Gastroesophageal sphincter (tissue), 4 donors: ENCODE results near the gene CHST8. TPM values are rescaled to one million over a fixed set of nuclear protein-coding genes. Genes with fewer than 3 reads are reported as not detected.

Experiments used
- ATAC-seq: fragments of 150-250 bp; one replicate; pipeline ENCODE4 v1.9.1; 2016; ENCODE audit warnings: mild to moderate bottlenecking, moderate library complexity
- H3K27ac ChIP-seq, 4 donors: fragments of 200-600 bp; sonication (generic) in 3 of 4; 1 replicate in 3 of 4; 2 replicates in 1 of 4; pipeline ENCODE4 v1.5.1; 2016 to 2019
- H3K27me3 ChIP-seq: fragments of 200-600 bp; sonication (generic); one replicate; pipeline ENCODE4 v1.5.1; 2019
- H3K36me3 ChIP-seq, 2 donors: fragments of 200-600 bp; sonication (generic); one replicate each; pipeline ENCODE4 v1.5.1; 2019; ENCODE audit warnings: control low read depth in 1 of 2
- H3K4me1 ChIP-seq, 3 donors: fragments of 200-600 bp; sonication (generic); 1 replicate in 2 of 3; 2 replicates in 1 of 3; pipeline ENCODE4 v1.5.1; 2016 to 2019; ENCODE audit warnings: control low read depth in 2 of 3
- H3K4me3 ChIP-seq, 2 donors: fragments of 200-600 bp; sonication (generic); one replicate each; pipeline ENCODE4 v1.5.1; 2019; ENCODE audit warnings: mild to moderate bottlenecking in 1 of 2, moderate library complexity in 1 of 2
- H3K9me3 ChIP-seq, 3 donors: fragments of 200-600 bp; sonication (generic); one replicate each; pipeline ENCODE4 v1.5.1; 2017 to 2019; ENCODE audit warnings: control low read depth in 2 of 3
- CTCF ChIP-seq, 4 experiments: fragments of 200-600 bp in 2 of 4; fragments of 450-650 bp in 2 of 4; sonication (generic) in 1 of 4; IDR thresholded peaks; one replicate each; pipeline ENCODE4 v1.5.1; 2017 to 2019; ENCODE audit warnings: antibody characterized with exemption in 4 of 4, mild to moderate bottlenecking in 2 of 4, moderate library complexity in 2 of 4
- EP300 ChIP-seq: sonication (generic); formaldehyde crosslinking; IDR thresholded peaks from one replicate; pipeline ENCODE4 v1.6.1; 2017; ENCODE audit warnings: antibody characterized with exemption, mild to moderate bottlenecking
- POLR2A ChIP-seq, 2 donors: fragments of 450-650 bp; IDR thresholded peaks; one replicate each; pipeline ENCODE4 v1.6.1; 2017; ENCODE audit warnings: antibody characterized with exemption in 2 of 2, mild to moderate bottlenecking in 2 of 2, moderate library complexity in 1 of 2
- POLR2AphosphoS5 ChIP-seq: sonication (generic); formaldehyde crosslinking; IDR thresholded peaks from one replicate; pipeline ENCODE4 v1.6.1; 2017; ENCODE audit warnings: antibody characterized with exemption
- WGBS, 2 donors: methylation state at CpG; one replicate each; pipeline ENCODE4 v1.1.5; 2018; ENCODE audit warnings: low coverage in 1 of 2; 5-methylcytosine and 5-hydroxymethylcytosine counted together
- total RNA-seq, 4 donors: library from RNA; depleted of rRNA; stranded (reverse); fragments of >200 nt; gene quantifications; one replicate each; pipeline ENCODE4 v1.1.0, GENCODE V29; 2016

CHST8 gene
- total RNA-seq, 4 donors from 2014 or later = 0.16 to 0.66 (median 0.54) TPM; not detected in 1

DNA sequence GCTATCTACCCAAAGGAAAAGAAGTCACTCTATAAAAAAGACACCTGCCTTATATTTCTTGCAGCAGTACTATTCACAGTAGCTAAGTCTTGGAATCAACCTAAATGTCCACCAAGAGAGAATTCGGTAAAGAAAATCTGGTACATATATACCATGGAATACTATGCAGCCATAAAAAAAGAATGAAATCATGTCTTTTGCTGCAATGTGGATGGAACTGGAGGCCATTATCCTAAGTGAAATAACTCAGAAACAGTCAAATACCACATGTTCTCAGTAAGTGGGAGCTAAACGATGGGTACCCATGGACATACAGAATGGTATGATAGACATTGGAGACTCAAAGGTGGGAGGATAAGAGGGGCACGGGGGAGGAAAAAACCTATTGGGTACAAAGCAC is 92.4 kb downstream of the CHST8 start:
- H3K4me1 ChIP-seq = no peaks in the 10 kb centered on the region
- H3K27ac ChIP-seq = no peak overlapping the region
- H3K36me3 ChIP-seq = no peaks in the 10 kb centered on the region
- TF ChIP-seq CTCF (IDR thresholded peaks at IDR 0.05) (no peak), POLR2A (IDR thresholded peaks at IDR 0.05) (no peak), POLR2AphosphoS5 (no peak), EP300 (no peak)
- no peak for ATAC-seq
- no peak overlapping the region for H3K4me3 ChIP-seq
- H3K9me3 ChIP-seq = peaks cover 0 to 42% (median 0%) of the 10 kb centered on the region in 3 donors
- peaks cover 29% of the 10 kb centered on the region for H3K27me3 ChIP-seq
- 88 to 96% methylated on average over 3 of the region's 3 CpGs for WGBS, 2 donors

DNA sequence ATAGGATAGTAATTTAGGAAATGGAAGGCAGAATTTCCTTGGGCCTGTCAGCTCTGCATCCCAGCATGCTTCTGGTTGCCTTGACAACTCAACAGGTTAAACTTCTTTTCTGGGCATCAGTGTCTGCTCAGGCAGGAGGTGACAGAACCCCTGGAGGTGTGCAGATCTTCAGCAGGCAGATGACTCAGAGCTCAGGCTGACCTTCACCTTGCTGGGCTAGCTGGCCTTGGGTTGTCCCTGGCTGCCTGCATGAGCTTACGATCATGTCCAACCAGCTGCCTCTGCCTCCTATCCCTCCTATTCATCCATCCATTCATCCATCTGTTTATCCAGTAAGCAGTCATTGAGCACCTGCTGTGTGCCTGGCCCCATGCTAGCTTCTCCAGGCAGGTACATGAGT is 93.7 kb downstream of the CHST8 start:
- TF ChIP-seq CTCF (IDR thresholded peaks at IDR 0.05) (no peak), POLR2AphosphoS5 (no peak), POLR2A (IDR thresholded peaks at IDR 0.05) (no peak), EP300 (no peak)
- Histone ChIP-seq H3K27me3 (peaks cover 39% of the 10 kb centered on the region), H3K4me1 (no peaks in the 10 kb centered on the region), H3K4me3 (no peak overlapping the region), H3K9me3 (peaks cover 0 to 30% (median 0%) of the 10 kb centered on the region in 3 donors), H3K27ac (no peak overlapping the region), H3K36me3 (no peaks in the 10 kb centered on the region)
- 100% methylated on average over 1 of the region's 1 CpG; no CpG with 5 or more reads in 1 of the 2 donors for WGBS, 2 donors
- no peak for ATAC-seq

GRCh38 chr19:33717878-33718277 is 96.1 kb downstream of the CHST8 start:
- ATAC-seq = no peak
- H3K9me3 ChIP-seq = peaks cover 0 to 30% (median 0%) of the 10 kb centered on the region in 3 donors

DNA sequence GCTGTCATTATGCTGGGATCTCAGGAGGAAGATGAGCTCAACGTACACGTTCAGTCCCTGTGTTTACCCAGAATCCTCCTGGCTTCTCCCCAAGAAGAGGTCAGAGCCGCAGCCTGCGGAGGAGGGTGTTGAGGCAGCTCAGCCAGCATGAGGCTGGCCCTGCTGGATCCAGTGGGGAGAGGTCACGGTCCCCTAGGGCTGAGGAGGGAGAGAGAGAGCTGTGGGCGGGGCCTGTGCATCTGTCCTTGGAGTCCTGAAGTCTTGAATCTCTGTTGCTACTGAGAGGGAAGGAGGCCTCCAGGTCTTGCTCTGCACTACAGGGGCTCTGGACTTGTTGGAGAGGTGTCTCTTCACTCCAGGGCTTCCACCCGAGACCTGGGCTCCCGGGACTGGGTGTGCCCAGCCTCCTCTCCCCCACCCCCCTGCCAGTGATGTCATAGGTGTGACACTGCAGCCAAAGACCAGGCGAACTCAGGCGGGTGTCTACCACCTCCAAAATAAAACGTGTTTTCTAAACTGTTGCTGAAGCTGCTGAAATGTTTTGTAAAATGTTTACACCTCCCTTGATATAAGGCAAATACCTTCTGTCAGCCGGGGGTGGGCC is 97.0 kb downstream of the CHST8 start:
- TF ChIP-seq POLR2AphosphoS5 (no peak), EP300 (no peak), CTCF (IDR thresholded peaks at IDR 0.05) (no peak), POLR2A (IDR thresholded peaks at IDR 0.05) (no peak)
- H3K4me3 ChIP-seq = no peak overlapping the region
- H3K4me1 ChIP-seq = no peaks in the 10 kb centered on the region
- H3K9me3 ChIP-seq = peaks cover 0 to 30% (median 0%) of the 10 kb centered on the region in 3 donors
- 18 to 80% methylated on average over 1 to 3 of the region's 12 CpGs for WGBS, 2 donors
- no peak overlapping the region for H3K27ac ChIP-seq
- no peak for ATAC-seq
- peaks cover 46% of the 10 kb centered on the region for H3K27me3 ChIP-seq
- no peaks in the 10 kb centered on the region for H3K36me3 ChIP-seq

More at GRCh38 chr19:33717878-33718277, 96.1 kb downstream of the CHST8 start:
- Histone ChIP-seq H3K4me3 (no peak overlapping the region), H3K36me3 (no peaks in the 10 kb centered on the region), H3K27me3 (peaks cover 46% of the 10 kb centered on the region), H3K4me1 (no peaks in the 10 kb centered on the region), H3K27ac (no peak overlapping the region)
- TF ChIP-seq EP300 = no peak
- TF ChIP-seq CTCF (IDR thresholded peaks at IDR 0.05) = no peak
- no peak for TF ChIP-seq POLR2A (IDR thresholded peaks at IDR 0.05)
- TF ChIP-seq POLR2AphosphoS5 = no peak
- 80% methylated on average over 1 of the region's 3 CpGs; no CpG with 5 or more reads in 1 of the 2 donors for WGBS, 2 donors
